ENCODE measurements around the gene PTPRO. TPM values are rescaled to one million over a fixed set of nuclear protein-coding genes. Genes with fewer than 3 reads are reported as not detected.

The PTPRO gene
- total RNA-seq, 1 experiment from 2014 or later = not detected

GRCh38 chr12:15350643-15351042 lies 28.3 kb downstream of the PTPRO start:
- ChIA-PET CTCF (no interaction called here), POLR2A (ENCODE audit: unreplicated experiment) (no interaction called here)
- no TSS peak for BruUV-seq (replicated peaks)
- TF ChIP-seq EZH2 (IDR thresholded peaks at IDR 0.05; ENCODE audit: low read length, unreplicated experiment) = no peak
- TF ChIP-seq EZH2phosphoT487 (IDR thresholded peaks at IDR 0.05; ENCODE audit: borderline replicate concordance, low read length) = no peak
- no peak for TF ChIP-seq CTCF (conservative IDR thresholded peaks at IDR 0.05; ENCODE audit: low read depth, low read length)
- ATAC-seq = no peak
- no peaks in the 10 kb centered on the region for H3K9me2 ChIP-seq (replicated peaks; ENCODE audit: low read length)
- no peaks in the 10 kb centered on the region for H3F3A ChIP-seq (ENCODE audit: low read length, unreplicated experiment)
- H3K4me1 ChIP-seq (ENCODE audit: insufficient read depth, low read length) = no peaks in the 10 kb centered on the region
- no peak overlapping the region for H2AFZ ChIP-seq (ENCODE audit: low read length)
- no peak overlapping the region for H3K4me2 ChIP-seq (ENCODE audit: low read length)
- no peak overlapping the region for H3K27ac ChIP-seq (ENCODE audit: low read length)
- no peak overlapping the region for H3K9ac ChIP-seq (ENCODE audit: low read length)
- peaks cover 12% of the 10 kb centered on the region for H3K27me3 ChIP-seq (ENCODE audit: low read length)
- intact Hi-C loops (cut with micrococcal nuclease) = no loop called here
- no peak overlapping the region for H3K4me3 ChIP-seq (ENCODE audit: low read length)
- H4K20me1 ChIP-seq (ENCODE audit: low read length) = no peaks in the 10 kb centered on the region
- H3K79me2 ChIP-seq (ENCODE audit: low read length) = no peaks in the 10 kb centered on the region
- no peak for DNase-seq
- H3K36me3 ChIP-seq (ENCODE audit: low read depth, low read length) = no peaks in the 10 kb centered on the region
- H3K9me3 ChIP-seq (ENCODE audit: low read length) = no peaks in the 10 kb centered on the region

DNA sequence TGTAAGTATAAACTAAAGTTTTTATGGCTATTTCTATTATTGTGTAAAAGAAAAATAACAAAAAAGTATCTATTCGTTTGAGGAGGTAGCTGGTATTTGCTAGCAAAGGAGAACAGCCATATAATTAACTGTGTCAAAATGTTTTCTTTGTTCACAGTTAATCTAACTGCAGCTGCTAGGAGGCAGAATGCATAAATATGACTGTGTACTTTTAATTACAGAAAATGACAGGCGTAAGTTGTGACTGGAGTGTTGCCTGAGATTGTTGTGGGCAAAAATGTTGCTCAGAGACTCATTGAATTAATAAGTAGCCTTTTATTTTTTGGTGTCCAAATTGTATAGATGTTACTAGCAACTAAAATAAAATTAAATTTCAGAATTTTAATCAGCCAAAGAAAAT lies 33.5 kb downstream of the PTPRO start:
- H3K27ac ChIP-seq (ENCODE audit: low read length) = no peak overlapping the region
- H3K27me3 ChIP-seq (ENCODE audit: low read length) = peaks cover 7% of the 10 kb centered on the region
- H3K36me3 ChIP-seq (ENCODE audit: low read depth, low read length) = no peaks in the 10 kb centered on the region
- intact Hi-C loops (cut with micrococcal nuclease) = no loop called here
- POLR2A ChIA-PET (ENCODE audit: unreplicated experiment) = no interaction called here
- H3F3A ChIP-seq (ENCODE audit: low read length, unreplicated experiment) = no peaks in the 10 kb centered on the region
- DNase-seq (no peak), ATAC-seq (no peak)
- TF ChIP-seq CTCF (conservative IDR thresholded peaks at IDR 0.05; ENCODE audit: low read depth, low read length) (no peak), EZH2 (IDR thresholded peaks at IDR 0.05; ENCODE audit: low read length, unreplicated experiment) (no peak), EZH2phosphoT487 (IDR thresholded peaks at IDR 0.05; ENCODE audit: borderline replicate concordance, low read length) (no peak)
- no peak overlapping the region for H3K4me3 ChIP-seq (ENCODE audit: low read length)
- H3K9me2 ChIP-seq (replicated peaks; ENCODE audit: low read length) = no peaks in the 10 kb centered on the region
- no peak overlapping the region for H2AFZ ChIP-seq (ENCODE audit: low read length)
- H3K79me2 ChIP-seq (ENCODE audit: low read length) = no peaks in the 10 kb centered on the region
- no peaks in the 10 kb centered on the region for H3K9me3 ChIP-seq (ENCODE audit: low read length)
- H4K20me1 ChIP-seq (ENCODE audit: low read length) = no peaks in the 10 kb centered on the region
- no peak overlapping the region for H3K9ac ChIP-seq (ENCODE audit: low read length)
- no peaks in the 10 kb centered on the region for H3K4me1 ChIP-seq (ENCODE audit: insufficient read depth, low read length)
- CTCF ChIA-PET = no interaction called here
- no peak overlapping the region for H3K4me2 ChIP-seq (ENCODE audit: low read length)
- BruUV-seq (replicated peaks) = no TSS peak

DNA sequence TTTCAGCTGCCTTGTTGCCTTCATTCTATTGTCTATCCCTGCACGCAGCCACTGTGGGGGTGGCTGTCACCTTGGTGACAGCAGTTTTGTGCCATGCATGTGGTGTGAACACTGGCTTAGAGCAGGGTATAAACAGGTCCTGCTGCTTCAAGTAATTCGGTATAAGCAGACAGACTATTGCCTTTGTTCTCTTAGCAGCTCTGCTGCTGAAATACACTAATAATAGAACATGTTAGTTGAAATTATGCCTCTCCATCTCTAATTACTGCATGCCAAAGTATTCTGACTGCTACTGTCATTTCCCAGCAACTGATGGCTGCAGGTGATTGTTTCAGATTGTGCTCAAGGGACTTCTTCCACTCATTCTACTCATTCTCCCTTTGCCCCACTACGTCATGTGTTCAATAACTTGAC lies 34.6 kb downstream of the PTPRO start:
- no peaks in the 10 kb centered on the region for H3K9me2 ChIP-seq (replicated peaks; ENCODE audit: low read length)
- H4K20me1 ChIP-seq (ENCODE audit: low read length) = no peaks in the 10 kb centered on the region
- no peak overlapping the region for H2AFZ ChIP-seq (ENCODE audit: low read length)
- no peak overlapping the region for H3K4me2 ChIP-seq (ENCODE audit: low read length)
- TF ChIP-seq EZH2phosphoT487 (IDR thresholded peaks at IDR 0.05; ENCODE audit: borderline replicate concordance, low read length) = no peak
- H3K9me3 ChIP-seq (ENCODE audit: low read length) = no peaks in the 10 kb centered on the region
- no peaks in the 10 kb centered on the region for H3K27me3 ChIP-seq (ENCODE audit: low read length)
- H3K36me3 ChIP-seq (ENCODE audit: low read depth, low read length) = no peaks in the 10 kb centered on the region
- intact Hi-C loops (cut with micrococcal nuclease) = no loop called here
- DNase-seq (no peak), ATAC-seq (no peak)
- H3K27ac ChIP-seq (ENCODE audit: low read length) = no peak overlapping the region
- BruUV-seq (replicated peaks) = no TSS peak
- no peaks in the 10 kb centered on the region for H3K79me2 ChIP-seq (ENCODE audit: low read length)
- CTCF ChIA-PET = no interaction called here
- no peaks in the 10 kb centered on the region for H3K4me1 ChIP-seq (ENCODE audit: insufficient read depth, low read length)
- H3K9ac ChIP-seq (ENCODE audit: low read length) = no peak overlapping the region
- POLR2A ChIA-PET (ENCODE audit: unreplicated experiment) = no interaction called here
- no peaks in the 10 kb centered on the region for H3F3A ChIP-seq (ENCODE audit: low read length, unreplicated experiment)
- H3K4me3 ChIP-seq (ENCODE audit: low read length) = no peak overlapping the region
